IPS DF 4.7 (cell line): ENCODE measurements around the gene ATL2.
"Not testable (repeated sequence)": the region's sequence is repeated elsewhere in the genome, so short reads cannot be mapped to it uniquely, and the experiment has no call there.

ENCODE experiments used
- DNase-seq: peaks from one replicate; pipeline ENCODE4 v3.0.0-alpha.2; 2013; ENCODE audit warnings: low spot score; ENCODE audit errors: extremely low read depth

The ATL2 gene

DNA sequence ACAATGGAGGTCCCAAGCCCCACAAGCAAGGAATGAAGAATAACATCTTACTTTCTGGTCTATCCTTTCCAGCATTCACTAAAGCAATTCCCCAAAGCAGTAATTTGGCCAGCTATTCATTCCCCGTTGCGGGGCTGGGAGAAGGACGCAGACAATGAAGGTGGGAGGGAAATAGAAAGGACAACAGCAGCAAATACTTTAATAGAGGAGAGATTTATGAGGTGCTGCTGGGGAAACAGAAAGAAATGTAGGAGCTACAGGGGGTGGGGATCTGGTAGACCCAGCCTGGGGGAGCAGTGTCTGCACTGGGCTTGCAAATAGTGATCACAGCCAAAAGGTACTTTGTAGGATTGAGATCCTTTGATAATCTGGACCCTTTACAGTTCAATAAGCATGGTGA lies 13.9 kb upstream of the ATL2 start:
- DNase-seq: no peak

DNA sequence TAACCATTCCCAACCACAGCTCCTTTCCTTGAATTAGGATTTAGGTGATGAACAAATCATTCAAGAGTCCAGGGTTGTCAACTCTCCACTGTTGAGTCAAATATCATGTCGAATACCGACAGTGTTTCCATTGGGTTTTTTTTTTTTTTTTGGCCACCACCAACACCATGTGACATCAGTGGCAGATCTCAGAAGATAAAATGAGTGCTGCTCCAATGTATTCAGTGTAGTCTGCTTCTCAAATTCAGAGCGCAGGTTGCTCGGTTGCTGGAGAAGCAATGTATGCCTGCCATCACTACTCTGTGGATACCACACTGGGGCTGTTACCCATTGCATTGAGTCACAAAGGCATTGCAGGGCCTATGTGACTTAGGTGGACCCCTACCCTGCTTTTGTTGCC lies 10.8 kb upstream of the ATL2 start:
- DNase-seq: no peak

DNA sequence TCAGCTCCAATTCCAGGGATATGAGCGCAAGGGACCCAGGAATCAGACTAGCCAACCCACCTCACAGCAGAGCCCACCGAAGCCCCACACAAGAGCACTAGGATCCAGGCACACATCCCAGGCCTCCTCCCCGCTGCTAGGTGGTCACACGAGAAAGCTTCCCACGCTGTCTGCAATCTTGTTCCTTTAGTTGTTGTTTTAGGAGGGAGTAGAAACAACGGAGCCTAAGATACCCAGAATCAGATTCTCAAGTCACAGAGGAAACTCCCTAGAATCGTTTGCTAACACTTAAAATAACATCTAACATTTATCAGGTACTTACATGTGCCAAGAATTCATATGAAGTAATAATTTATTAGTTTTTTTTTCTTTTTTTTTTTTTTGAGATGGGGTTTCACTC lies 9.7 kb upstream of the ATL2 start:
- DNase-seq: no peak

DNA sequence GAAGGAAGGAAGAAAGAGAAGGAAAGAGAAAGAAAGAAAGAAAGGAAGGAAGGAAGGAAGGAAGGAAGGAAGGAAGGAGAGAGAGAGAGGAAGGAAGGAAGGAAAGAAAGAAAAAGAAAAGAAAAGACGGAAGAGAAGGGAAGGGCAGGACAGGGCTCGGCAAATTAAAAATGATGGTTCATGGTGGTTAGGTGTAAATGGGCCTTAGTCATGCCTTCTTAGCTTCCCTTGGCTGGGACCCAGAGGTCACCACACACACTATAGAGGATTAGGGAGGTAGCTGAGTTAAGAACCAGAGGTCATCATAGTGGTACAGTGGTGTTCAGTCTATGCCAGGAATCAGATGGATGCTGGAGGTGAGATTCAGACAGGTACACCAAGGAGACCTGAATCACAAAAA lies 9.3 kb upstream of the ATL2 start:
- no peak for DNase-seq

DNA sequence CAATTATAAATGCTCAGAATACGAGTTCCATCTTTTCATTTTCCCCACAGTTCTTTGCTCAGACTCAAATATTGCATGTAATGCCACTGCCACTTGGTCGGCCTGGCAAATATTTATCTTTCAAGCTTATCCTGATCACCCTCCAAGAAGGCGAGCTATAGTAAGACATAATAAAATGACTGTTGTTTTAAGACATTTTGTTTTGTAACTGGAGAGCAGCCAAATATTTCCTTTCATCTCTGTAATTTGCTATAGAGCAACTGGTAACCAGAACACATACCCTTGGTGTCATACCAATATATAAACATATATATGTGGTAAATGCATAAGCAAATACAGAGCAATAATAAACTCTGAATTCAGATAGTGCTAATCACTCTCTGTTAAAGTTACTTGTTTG lies 7.3 kb upstream of the ATL2 start:
- DNase-seq: no peak

DNA sequence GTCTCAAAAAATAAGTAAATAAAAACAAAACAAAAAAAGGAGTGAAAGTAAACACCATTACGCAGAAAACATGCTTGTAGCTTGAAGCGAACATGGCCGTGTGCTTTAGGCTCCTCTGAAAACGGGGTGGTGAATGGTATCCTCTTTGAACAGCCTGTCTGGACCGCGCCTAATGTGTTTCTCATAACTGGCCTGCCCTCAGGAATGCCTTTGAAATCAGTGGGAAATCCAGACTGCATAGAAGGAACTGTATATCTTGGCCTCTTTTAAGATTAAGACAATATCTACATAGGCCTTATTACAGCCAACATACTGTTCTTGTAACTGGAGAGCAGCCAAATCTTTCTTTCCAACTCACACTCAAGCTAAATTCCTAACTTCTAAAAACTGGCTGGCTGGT lies 6.7 kb upstream of the ATL2 start:
- DNase-seq: not testable (repeated sequence)

DNA sequence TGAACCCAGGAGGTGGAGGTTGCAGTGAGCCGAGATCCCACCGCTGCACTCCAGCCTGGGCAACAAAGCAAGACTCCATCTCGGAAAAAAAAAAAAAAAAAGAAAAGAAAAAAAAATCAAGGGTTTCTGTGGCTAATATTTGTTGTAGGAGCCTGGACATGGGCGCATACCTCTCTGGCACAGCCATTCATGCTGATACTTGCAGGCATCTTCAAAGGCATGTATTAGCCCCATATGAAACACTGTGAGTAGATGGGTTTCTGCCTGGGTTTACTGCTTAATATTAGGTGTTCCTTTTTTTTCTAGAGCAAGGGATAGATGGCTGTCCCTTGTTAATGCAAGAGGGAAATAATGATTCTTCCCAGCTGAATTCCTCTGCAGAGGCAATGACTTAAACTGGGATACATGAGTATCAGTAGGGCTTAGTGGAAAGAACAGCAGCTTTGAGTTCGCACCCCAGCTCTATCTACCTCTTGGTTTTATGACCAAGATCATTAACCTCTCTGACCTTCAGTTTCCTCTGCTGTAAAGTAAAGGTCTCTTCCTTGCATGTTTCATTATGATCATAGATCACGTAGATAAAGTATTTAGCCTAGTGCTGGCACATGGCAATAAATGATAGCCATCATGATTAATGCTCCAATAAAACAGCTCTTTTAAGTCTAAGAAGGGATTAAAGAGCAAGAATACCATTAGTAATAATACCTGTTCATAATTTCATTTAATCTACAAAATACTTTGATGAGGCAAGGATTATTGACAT lies 4.5 kb upstream of the ATL2 start:
- no peak for DNase-seq

DNA sequence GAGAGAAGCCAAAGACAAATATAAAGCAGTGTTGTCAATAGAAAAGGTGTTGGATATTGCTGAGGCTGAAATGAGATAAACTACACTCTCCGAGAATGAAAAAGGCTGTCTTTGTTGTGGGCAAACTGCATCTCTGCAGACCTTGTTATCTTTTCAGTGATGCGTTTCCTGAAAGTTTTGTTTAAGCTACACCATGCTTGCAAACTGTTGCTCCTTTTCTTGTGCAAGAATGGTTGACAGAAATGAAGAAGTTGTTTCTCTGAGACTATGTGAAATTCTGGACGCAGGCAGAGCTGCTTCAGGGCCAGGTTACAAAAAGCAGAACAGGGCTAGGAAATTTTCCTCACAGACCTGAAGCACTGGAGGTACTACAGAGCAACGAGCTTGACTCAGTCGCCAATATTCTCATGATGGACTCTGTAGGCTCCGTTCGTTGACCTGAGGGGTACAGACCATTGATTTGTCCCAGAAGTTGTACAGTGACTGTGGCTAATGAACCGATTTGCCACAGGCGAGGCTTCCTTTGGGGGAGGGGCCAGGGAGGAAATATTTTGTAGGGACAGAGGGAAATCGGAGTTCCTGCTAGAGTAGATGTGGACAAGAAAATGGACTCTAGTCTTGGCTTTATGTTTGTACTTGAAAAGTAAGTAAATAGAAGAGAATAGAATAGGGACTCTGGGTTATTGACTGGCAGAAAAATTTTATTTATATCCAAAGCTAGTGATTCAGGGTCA lies 3.5 kb upstream of the ATL2 start:
- DNase-seq: no peak

DNA sequence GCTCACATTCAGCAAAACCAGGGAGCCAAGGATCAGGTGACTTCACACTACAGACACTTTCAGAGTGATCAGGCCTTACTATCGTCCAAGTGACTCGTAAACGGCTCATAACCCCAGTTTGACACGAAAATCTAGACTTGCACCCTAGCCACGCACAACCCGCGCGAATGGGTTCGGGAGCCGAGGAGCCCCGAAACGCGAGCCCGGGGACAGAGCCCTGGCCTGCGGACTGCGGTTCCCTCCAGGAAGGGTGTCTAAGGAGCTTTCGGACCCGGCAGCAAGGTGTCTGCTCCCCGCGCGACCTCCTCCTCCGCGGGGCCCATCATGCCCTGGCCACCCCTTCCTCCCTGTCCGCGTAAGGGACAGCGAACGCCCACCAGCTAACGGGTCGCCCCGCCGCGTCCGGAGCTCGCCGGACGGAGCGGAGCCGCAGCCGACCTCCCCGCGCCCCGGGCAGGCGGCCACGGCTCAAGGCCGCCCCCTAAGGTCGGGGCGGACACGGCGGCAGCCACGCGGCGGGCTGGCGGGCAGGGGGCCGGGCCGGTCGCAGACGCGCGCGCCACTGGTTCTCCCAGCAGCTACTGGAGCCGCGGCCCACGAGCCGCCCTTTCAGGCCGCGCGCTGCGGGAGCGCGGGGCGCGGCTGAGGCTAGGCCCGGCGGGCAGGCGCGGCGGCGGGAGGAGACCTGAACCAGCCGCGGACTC lies 575 bp downstream of the ATL2 start:
- no peak for DNase-seq

DNA sequence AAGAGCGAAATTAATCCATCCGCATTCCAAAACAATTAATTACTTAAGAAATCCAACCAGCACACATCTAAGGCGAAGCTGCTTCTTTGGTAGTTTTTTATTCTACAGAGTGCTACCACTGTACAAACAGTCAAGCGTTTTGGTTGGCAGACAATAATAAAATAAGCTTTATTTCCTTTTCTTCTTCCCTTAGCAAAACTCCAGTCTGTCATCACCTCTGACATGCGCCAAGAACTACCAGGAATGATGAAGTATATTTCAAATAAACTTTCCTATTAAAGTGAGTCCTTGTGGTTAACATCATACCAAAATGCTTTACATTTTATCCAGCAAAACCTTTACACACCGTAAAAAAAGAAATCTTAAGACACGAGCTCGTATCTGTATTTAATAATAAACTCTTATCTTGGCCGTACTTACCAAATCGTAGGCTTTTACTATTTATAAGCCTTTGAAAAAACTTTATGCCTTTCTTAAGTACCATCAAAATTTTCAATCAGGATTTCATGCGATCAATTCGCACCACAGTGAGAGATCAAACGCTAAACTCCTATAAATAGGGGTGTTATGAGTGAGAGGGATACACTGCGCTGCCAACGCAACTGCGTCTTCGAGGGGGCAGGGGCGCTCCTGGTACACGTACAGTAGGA lies 1.3 kb downstream of the ATL2 start:
- DNase-seq: no peak

DNA sequence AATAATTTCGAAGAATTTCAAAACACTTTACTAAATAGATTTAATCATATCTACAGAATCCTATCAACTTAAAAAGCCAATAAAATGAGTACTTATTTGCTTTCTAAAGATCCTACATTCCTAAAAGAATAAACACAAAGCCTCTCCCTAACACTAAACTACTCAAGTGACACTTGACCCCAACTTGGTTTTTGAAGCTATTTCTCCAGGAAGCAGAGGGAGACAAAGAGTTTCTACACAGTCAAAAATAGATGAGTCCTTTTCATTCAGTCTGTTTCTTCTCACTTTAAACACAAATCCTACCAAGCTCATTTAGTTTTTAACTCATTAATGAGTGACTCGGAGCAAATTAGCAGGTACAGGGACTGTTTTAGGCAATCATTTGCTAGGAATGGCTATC lies 2.1 kb downstream of the ATL2 start:
- DNase-seq: no peak

DNA sequence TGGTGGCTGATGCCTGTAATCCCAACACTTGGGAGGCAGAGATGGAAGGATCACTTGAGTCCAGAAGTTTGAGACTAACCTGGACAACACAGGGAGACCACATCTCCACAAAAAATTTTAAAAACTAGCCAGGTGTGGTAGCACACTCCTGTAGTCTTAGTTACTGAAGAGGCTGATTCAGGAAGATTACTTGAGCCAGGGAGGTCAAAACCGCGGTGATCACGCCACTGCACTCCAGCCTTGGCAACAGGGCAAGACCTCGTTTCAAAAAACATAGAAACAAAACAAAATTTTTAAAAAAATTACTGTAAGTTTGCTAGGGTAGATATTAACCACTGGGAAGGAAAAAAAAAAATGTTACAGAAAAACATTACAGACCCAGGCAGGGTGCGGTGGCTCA lies 5.8 kb downstream of the ATL2 start:
- no peak for DNase-seq

DNA sequence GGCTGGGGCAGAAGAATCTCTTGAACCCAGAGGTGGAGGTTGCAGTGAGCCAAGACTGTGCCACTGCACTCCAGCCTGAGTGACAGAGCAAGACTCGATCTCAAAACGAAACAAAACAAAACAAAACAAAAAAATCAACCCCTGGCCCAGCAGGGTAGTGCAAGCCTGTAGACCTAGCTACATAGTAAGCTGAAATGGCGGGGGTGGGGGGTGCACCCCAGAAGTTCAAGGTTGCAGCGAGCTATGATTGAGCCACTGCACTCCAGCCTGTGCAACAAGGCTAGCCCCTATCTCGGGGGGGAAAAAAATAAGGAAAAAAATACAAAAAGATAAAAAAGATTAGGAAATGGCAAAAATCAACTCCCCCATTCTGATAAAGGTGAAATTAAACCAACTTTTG lies 6.4 kb downstream of the ATL2 start:
- no peak for DNase-seq

DNA sequence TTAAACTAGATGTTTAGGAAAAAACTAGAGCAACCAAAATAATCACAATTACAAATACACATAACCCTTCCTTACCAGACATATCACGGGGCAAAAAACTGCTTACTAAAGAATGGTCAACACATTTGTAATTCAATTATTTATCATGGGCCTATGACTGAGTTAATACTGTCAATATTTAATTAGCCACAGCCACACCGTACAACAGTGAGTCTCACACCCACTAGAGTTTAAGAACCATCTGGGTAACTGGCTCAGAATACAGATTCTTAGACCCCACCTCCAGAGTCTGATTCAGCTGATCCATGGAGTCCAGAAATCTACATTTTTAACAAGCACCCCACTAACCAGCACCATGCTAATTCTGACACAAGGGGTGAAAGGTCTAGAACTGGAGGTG lies 14.8 kb downstream of the ATL2 start:
- DNase-seq: no peak

DNA sequence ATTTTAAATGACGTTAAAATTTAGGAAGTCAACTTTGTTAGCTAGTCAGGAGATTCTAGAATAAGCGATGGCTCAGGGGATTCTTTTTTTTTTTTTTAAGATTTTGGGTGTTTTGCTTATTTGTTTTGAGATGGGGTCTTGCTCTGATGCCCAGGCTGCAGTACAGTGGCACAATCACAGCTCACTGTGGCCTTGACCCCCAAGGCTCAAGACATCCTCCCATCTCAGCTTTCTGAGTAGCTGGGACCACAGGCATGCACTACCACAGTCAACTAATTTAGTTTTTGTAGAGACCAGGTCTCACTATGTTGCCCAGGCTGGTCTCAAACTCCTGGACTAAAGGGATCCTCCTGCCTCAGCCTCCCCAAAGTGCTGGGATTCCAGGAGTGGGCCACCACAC lies 16.9 kb downstream of the ATL2 start:
- DNase-seq: no peak

DNA sequence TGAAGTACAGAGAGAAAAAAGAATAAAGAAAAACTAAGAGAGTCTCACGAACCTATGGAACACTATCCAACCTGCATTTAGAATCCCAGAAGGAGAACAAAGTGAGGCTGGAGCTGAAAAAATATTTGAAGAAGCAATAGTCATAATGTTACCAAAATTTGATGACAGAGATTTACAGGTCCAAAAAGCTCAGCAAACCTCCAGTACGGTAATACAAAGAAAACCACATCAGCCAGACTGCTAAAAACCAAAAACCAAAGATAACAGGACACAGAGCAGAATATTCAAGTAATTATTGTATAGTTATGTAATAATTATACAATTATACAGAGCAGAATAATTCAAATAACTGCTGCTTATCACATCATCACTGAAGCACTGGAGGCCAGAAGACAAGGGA lies 23.7 kb downstream of the ATL2 start:
- no peak for DNase-seq

DNA sequence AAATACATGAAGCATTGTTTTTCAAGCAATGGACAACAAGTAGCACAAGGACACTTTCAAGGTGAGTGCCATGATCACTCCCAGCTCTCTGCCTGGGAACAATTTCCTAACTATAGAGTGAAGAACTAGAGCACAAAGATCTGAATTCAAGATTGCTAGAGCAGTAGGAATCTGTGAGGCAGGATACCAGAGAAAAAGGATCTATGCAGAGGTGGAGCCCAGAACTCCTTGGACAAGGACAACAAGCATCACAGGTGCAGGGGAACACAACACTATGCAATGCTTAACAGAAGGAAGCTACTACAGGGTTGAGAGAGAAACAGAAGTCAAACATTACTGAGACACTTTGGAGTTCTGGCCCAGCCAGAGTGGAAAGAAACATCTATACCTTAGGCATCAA lies 24.7 kb downstream of the ATL2 start:
- no peak for DNase-seq

DNA sequence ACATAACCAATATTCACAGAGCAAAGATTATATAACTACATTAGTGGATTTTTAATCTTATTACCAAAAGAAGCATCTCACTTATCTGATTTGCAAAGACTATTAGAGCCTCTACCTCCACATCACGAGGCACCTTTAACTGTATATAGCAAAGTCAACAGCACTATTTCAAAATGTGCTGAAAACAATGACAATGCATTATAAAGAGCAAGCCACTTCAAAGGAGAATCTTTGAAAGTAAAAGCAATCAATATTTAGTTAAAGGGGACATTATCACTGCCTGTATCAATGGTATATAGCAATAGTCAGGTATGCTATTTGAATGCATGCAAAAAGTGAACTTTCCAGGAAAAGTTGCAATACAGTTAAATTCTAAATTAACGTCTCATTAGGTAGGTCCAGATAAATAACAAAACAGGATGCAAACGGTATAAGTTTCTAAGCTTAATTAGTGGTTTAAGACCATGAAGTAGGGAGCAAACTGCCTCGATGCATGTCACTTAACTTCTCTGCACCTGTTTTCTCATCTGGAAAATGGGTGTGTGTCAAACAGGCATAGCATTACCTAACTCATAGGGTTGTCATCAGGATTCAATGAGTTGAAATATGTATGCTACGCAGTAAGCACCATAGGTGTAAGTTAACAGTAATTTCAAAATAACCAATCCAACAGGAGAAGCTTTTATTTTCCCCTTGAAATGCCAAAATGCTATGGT lies 31.6 kb downstream of the ATL2 start:
- DNase-seq: no peak

DNA sequence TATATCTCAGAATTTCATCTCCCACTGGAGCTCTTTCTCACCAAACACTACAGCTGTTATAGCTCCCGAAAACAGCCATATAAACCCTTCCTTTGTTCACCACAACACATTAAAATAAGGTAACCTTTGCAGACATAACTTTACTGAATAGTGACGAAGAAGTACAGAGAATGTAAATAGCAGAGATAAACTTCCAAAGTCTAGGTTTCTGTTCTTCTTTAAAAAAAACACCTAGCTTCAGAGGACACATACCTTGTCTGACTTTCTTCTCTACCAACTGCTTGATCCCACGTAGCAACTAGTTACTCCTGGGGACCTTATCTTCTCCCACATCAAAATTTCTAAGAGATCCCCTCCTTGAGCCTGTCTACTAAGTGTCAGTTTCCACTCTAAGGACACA lies 32.3 kb downstream of the ATL2 start:
- no peak for DNase-seq

DNA sequence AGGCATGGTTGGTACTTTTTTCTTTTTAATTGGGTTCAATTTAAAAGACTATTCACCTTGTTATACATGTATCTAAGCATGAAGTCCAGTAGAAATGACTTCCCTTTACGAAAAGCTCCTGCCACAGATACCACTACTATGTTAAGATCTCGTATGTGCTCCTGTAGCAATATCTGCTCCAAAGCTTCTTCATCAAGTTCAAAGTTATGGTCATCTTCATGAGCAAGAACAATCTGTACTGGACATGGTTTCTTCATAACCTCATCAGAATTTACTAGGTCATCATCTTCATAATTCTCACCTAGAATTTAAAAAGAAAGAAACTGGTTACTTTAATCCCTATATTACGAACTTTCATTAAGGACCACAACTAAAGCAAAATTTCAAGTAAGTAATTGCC lies 33.9 kb downstream of the ATL2 start:
- no peak for DNase-seq

DNA sequence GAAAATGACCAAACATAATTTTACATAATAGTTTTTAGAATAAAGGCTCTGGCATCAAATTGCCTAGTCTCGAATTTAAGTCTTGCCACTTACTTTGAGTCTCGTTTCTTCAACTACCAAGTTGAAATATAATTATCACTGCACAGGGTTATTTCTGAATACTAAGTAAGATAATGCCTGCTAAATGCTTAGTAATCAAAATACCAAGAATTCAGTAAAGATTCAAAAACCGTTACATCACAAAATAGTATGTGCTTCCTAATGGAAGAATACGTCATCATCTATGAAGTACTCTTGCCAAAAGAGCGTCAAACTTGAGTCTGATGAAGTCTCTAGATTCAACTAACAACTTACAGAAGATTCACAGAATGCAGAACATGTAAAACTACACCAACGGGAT lies 40.5 kb downstream of the ATL2 start:
- no peak for DNase-seq
